Measurements from ENCODE around the gene ARL10.

- TF ChIP-seq CTCF (IDR thresholded peaks at IDR 0.05) (peak in 1 of 4 donors; percentile 11), POLR2A (IDR thresholded peaks at IDR 0.05) (no peak)
Observed at GRCh38 chr5:176388444-176389134, 23.3 kb downstream of the ARL10 start, which contains the start of the genes HIGD2A and NOP16.
